Aorta (tissue), 5 donors: Measurements from ENCODE around the gene CCDC57. TPM values are rescaled to one million over a fixed set of nuclear protein-coding genes. Genes with fewer than 3 reads are reported as not detected.

Experiments
- ATAC-seq: fragments of 200-7000 bp; cut with Tn5 transposase; one replicate; pipeline ENCODE4 v1.9.1; 2022; ENCODE audit warnings: moderate library complexity; ENCODE audit not compliant: low FRiP score
- DNase-seq, 2 donors: peaks; one replicate each; pipeline ENCODE4 v3.0.0-alpha.2; 2020
- H3K27ac ChIP-seq, 2 donors: one replicate each; pipeline ENCODE4 v1.5.1; 2013; ENCODE audit warnings: low read length in 2 of 2, mild to moderate bottlenecking in 2 of 2, moderate library complexity in 2 of 2, control low read depth in 1 of 2, inconsistent platforms in 1 of 2, low read depth in 1 of 2
- H3K27me3 ChIP-seq, 2 donors: one replicate each; pipeline ENCODE4 v1.6.1; 2013; ENCODE audit warnings: control low read depth in 1 of 2, low read length in 1 of 2, mild to moderate bottlenecking in 1 of 2, moderate library complexity in 1 of 2; ENCODE audit not compliant: insufficient read depth in 2 of 2, control insufficient read depth in 1 of 2
- H3K36me3 ChIP-seq, 2 donors: one replicate each; pipeline ENCODE4 v1.6.1; 2013; ENCODE audit warnings: control low read depth in 1 of 2, low read length in 1 of 2, mild to moderate bottlenecking in 1 of 2; ENCODE audit not compliant: insufficient read depth in 2 of 2, control insufficient read depth in 1 of 2
- H3K4me1 ChIP-seq, 2 donors: one replicate each; pipeline ENCODE4 v1.6.1; 2013; ENCODE audit warnings: low read length in 2 of 2, control low read depth in 1 of 2, mild to moderate bottlenecking in 1 of 2, moderate library complexity in 1 of 2; ENCODE audit not compliant: insufficient read depth in 2 of 2, control insufficient read depth in 1 of 2
- H3K4me3 ChIP-seq, 2 donors: one replicate each; pipeline ENCODE4 v1.5.1; 2013; ENCODE audit warnings: low read length in 2 of 2, control low read depth in 1 of 2, mild to moderate bottlenecking in 1 of 2
- H3K9me3 ChIP-seq: one replicate; pipeline ENCODE4 v1.6.1; 2013; ENCODE audit warnings: mild to moderate bottlenecking, low read length; ENCODE audit not compliant: control insufficient read depth
- WGBS, 2 donors: extraction: QIAGEN DNeasy Blood & Tissue Kit; methylation state at CpG; one replicate each; pipeline ENCODE4 v1.1.7; 2013; 5-methylcytosine and 5-hydroxymethylcytosine counted together
- intact Hi-C, 2 donors: fragments of 100-400 bp; cut with DNase I; formaldehyde crosslinking; loops; one replicate each; pipeline versions ENCODE4 v1.14.2 to v1.15.0; 2022
- polyA plus RNA-seq, 2 donors: library from polyadenylated mRNA; stranded (reverse); fragments of 200-250 nt; gene quantifications; one replicate each; pipeline ENCODE4 v1.2.3, GENCODE V29; 2013
- total RNA-seq, 2 donors: library from RNA; stranded (reverse); fragmentation: NEBNext Ultra II Directional; extraction: Animal tissue kit (Norgen Biotek cat#: 25700); gene quantifications; one replicate each; pipeline ENCODE4 v1.2.1, GENCODE V29; 2021
- donor health status: healthy with polysubstance abuse.
- donor health status: Bipolar disorder and iron deficiency.
- donor health status: DM: no; HTN: no; CAD: no.
- donor health status: DM: no; HTN: no; CAD: no.
- donor health status: DM: yes; HTN: yes; CAD: no.

Gene CCDC57
- total and polyA plus RNA-seq, 4 donors: 17.8 to 145 (median 42.3) TPM

DNA sequence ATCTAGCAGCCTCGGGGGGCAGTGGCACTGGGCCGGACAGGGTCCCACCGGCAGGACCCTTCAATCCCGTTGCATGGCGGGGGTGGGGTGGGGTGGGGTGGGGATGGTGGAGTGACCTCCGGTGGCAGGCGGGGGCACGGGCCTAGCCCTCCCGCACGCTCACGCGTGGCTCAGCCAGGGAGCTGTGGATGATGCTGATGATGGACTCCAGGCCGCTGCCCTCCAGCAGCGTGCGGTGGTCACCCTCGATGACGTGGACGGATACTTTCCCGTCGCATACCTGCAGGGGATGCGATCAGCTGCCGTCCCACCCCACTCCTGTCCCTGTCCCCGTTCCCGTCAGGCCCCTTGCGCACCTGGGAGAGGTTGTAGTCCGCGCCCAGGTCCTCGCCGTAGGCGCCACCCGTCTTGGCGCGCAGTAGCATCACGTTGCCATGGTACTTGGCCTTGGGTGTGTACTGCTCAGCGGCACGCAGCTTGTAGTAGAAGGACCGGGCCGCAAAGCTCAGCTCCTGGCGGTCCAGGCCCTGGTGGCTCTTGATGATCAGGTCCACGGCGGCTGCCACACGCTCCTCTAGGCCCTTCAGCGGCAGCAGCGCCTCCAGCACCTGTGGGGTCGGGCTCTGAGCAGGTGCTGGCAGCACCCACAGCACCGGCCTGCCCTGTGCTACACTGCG lies 133.5 kb downstream of the CCDC57 start:
- Histone ChIP-seq H3K36me3 (peaks cover 0 to 14% of the 10 kb centered on the region in 2 donors), H3K27me3 (no peaks in the 10 kb centered on the region), H3K4me3 (no peak overlapping the region), H3K27ac (no peak overlapping the region), H3K9me3 (no peaks in the 10 kb centered on the region), H3K4me1 (no peaks in the 10 kb centered on the region)
- 90 to 95% methylated on average over 41 to 47 of the region's 47 CpGs for WGBS, 2 donors
- ATAC-seq (no peak), DNase-seq (no peak)
- intact Hi-C loops: no loop called here

DNA sequence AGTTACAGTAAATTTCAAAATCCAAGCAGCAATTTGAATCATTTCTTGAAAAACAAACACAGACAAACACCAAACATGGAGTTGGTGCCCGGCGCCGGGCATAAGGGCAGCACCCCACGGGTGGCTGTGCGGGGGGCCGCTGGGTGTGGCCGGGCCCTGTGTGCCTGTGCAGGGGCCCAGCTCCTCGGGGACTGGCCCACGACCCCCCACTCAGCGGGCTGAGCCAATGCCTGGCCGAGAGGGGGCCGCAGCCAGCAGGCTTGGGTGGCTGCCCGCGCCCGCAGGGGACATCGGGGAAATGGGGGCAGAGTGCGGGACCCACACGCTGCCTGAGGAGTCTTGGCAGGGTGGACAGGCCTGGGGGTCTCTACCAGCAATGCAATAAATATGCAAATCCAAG lies 134.2 kb downstream of the CCDC57 start:
- DNase-seq: no peak
- Histone ChIP-seq H3K4me3 (no peak overlapping the region), H3K27ac (no peak overlapping the region), H3K27me3 (no peaks in the 10 kb centered on the region), H3K9me3 (no peaks in the 10 kb centered on the region), H3K36me3 (peaks cover 0 to 12% of the 10 kb centered on the region in 2 donors), H3K4me1 (no peaks in the 10 kb centered on the region)
- no peak for ATAC-seq
- WGBS, 2 donors: 93 to 94% methylated on average over 18 of the region's 18 CpGs
- intact Hi-C loops: no loop called here

DNA sequence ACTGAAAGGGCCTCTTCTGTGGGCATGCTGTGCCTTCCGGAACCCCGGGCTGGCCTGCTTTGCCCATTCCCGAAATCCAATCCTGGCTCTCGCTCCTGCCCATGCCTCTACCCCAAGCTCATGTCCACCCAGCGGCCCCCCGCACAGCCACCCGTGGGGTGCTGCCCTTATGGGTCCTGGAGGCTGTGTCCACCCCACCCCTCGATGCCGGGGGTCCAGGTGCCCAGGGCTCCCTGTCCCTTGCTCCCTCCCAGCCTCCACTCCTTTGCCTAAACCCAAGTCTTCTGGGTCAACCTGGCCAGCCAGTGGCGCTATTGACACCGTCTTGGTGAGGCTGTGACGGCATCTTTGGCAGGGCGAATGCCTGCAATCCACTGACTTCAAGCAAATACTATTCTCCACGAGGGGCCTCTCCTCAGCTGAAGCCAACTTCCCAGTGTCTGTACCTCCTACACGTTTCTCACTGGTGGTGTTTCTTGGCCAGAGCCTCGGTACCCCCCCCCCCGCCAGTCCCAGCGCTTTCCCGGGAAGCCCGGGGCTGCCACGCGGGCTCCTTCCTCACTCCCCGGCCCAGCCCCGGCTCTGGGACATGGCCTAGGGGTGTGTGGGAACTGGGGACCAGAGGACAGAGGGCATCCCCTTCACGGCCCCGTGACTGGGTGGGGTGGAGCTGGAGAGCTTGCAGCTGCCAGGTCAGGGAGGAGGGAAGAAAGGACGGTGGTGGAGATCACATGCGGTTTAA lies 134.9 kb downstream of the CCDC57 start:
- H3K9me3 ChIP-seq: no peaks in the 10 kb centered on the region
- DNase-seq (no peak), ATAC-seq (peak; percentile 33)
- intact Hi-C loops: no loop called here
- H3K27ac ChIP-seq: no peak overlapping the region
- WGBS, 2 donors: 56 to 58% methylated on average over 28 of the region's 28 CpGs
- no peaks in the 10 kb centered on the region for H3K4me1 ChIP-seq
- H3K36me3 ChIP-seq: peaks cover 0 to 12% of the 10 kb centered on the region in 2 donors
- no peak overlapping the region for H3K4me3 ChIP-seq
- no peaks in the 10 kb centered on the region for H3K27me3 ChIP-seq

DNA sequence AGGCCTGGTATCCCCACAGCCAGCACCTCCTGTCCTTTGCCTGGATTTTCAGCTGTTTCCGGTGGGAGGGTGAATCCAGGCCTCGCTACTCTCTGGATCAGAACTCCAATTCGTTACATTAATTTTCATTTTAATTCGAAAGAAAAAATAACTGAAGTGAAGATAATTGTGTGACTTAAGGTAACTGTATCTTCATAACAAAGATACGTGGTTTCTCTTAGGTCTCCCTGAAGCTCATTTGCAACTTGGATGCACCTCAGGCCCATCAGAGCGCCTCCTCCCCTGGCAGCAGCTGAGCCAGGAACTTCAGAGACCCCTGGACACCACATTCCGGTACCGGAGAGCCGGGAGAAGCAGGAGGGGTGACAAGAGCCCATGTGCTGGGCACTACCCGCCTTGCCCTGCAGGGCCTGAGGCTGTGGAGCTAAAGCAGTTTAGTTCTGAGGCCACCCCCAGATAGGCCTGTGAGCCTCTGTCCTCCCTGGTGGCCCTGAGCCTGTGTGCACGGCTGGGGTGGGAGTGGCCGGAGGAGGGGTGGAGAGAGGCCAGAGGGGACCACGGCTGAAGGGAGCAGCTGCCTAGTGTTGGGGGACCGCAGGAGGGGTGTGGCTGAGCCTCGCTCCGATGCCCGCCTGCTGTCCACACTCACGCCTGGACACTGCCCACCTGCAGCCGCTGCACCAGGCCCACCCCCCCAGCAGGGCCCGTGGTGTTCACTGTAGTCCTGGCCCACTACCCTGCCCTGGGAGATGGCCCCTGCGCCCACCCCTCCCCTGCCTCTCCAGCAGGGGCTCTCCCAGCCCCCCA lies 135.7 kb downstream of the CCDC57 start:
- WGBS, 2 donors: 74 to 76% methylated on average over 21 of the region's 21 CpGs
- H3K4me1 ChIP-seq: no peaks in the 10 kb centered on the region
- no peaks in the 10 kb centered on the region for H3K9me3 ChIP-seq
- no peak for DNase-seq
- H3K27me3 ChIP-seq: no peaks in the 10 kb centered on the region
- H3K4me3 ChIP-seq: no peak overlapping the region
- peaks cover 0 to 12% of the 10 kb centered on the region in 2 donors for H3K36me3 ChIP-seq
- no peak overlapping the region for H3K27ac ChIP-seq
- no peak for ATAC-seq
- intact Hi-C loops: no loop called here

DNA sequence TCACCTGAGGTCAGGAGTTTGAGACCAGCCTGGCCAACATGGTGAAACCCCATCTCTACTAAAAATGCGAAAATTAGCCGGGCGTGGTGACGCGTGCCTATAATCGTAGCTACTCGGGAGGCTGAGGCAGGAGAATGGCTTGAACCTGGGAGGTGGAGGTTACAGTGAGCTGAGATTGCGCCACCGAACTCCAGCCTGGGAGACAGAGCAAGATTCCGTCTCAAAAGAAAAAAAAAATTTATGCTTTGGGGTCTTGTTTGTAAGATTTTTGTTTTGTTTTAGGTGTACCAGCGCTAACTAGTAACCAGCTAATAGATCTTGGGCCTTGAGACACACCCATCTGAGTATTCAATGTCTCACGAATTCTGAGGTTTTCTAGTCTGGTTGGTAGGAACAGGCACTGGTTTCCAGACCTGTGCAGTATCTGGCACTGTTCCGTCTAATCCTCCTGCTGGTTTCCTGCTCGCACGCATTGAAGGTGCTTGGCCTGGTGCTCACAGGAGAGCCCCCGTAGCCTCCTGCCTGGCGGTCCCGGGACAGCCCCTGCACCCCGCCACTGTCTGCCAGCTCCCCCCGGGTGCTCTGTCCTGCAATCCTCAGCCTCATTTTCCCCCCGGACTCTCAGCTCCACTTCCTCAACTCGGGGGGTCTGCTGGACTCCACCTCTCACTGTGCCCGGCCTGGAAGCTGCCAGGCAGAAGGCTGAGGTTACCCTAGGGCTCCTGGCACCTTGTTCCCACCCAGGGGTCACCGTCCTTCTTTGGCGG lies 136.4 kb downstream of the CCDC57 start:
- no peak for ATAC-seq
- Histone ChIP-seq H3K9me3 (no peaks in the 10 kb centered on the region), H3K27me3 (no peaks in the 10 kb centered on the region), H3K36me3 (peaks cover 0 to 10% of the 10 kb centered on the region in 2 donors), H3K4me1 (no peaks in the 10 kb centered on the region), H3K27ac (no peak overlapping the region), H3K4me3 (no peak overlapping the region)
- no peak for DNase-seq
- 79 to 82% methylated on average over 25 of the region's 25 CpGs for WGBS, 2 donors
- intact Hi-C loops: no loop called here

DNA sequence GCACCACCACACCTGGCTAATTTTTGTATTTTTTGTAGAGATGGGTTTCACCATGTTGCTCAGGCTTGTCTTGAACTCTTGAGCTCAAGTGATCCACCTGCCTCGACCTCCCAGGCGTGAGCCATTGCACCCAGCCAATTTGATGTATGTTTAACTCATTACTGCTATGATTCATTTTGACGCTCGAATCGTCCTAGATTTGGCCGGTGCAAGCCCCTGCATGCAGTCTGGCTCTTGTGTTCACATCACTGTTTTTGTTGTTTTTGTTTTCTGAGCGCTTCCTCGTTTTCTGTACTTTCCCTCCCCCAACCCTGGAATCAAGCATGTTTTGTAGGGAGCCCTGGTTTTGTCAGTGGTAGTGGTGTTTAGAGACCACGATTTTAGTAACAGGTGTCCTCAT lies 139.2 kb downstream of the CCDC57 start:
- DNase-seq (no peak), ATAC-seq (no peak)
- no peak overlapping the region for H3K27ac ChIP-seq
- no peaks in the 10 kb centered on the region for H3K9me3 ChIP-seq
- H3K27me3 ChIP-seq: no peaks in the 10 kb centered on the region
- H3K4me1 ChIP-seq: no peaks in the 10 kb centered on the region
- no peaks in the 10 kb centered on the region for H3K36me3 ChIP-seq
- 77 to 79% methylated on average over 9 of the region's 9 CpGs for WGBS, 2 donors
- H3K4me3 ChIP-seq: no peak overlapping the region
- intact Hi-C loops: no loop called here

DNA sequence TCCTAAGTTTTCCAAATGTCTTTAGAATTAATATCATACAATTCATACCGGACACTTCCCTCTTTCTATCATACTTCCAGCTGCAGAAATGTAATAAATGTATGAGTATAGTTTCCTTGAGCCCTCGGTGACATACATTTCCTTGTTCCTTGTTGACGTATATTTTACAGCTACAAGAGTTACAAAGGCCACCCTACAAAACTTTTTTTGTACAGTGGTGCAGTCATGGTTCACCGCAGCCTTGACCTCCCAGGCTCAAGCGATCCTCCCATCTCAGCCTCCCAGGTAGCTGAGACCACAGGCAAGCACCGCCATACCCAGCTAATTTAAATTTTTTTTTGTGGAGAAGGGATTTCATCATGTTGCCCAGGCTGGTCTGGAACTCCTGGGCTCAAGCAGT lies 139.8 kb downstream of the CCDC57 start:
- DNase-seq (no peak), ATAC-seq (no peak)
- intact Hi-C loops: no loop called here
- Histone ChIP-seq H3K9me3 (no peaks in the 10 kb centered on the region), H3K27ac (no peak overlapping the region), H3K4me3 (no peak overlapping the region), H3K4me1 (no peaks in the 10 kb centered on the region), H3K36me3 (no peaks in the 10 kb centered on the region), H3K27me3 (no peaks in the 10 kb centered on the region)
- WGBS, 2 donors: 81% methylated on average over 6 of the region's 6 CpGs

DNA sequence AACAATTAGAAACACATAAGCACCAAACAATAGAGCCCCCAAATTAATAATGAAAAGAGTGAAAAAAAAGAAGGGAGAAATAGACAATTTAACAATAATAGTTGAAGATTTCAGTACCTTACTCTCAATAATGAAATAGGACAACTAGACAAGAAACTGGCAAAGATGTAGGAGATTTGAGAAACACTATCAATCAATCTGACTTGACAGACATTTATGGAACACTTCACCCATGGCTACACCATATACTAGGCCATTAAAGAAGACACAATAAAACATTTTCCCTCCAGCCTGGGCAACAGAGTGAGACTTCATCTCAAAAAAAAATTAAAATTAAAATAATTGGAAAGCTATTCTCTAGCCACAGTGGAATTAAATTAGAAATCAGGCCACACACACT lies 142.0 kb downstream of the CCDC57 start:
- Histone ChIP-seq H3K36me3 (no peaks in the 10 kb centered on the region), H3K27ac (no peak overlapping the region), H3K9me3 (no peaks in the 10 kb centered on the region), H3K4me1 (no peaks in the 10 kb centered on the region), H3K4me3 (no peak overlapping the region), H3K27me3 (no peaks in the 10 kb centered on the region)
- intact Hi-C loops: no loop called here
- no peak for DNase-seq
- ATAC-seq: no peak
